Skeletal muscle satellite cell (primary cell): Measurements from ENCODE around the gene C16orf90. TPM values are rescaled to one million over a fixed set of nuclear protein-coding genes. Genes with fewer than 3 reads are reported as not detected.

Source experiments
- H3K27me3 ChIP-seq: 2 replicates; pipeline ENCODE4 v1.7.0; 2013; ENCODE audit warnings: low read length; ENCODE audit not compliant: control insufficient read depth, insufficient read depth
- H3K36me3 ChIP-seq: 2 replicates; pipeline ENCODE4 v1.7.0; 2013; ENCODE audit warnings: mild to moderate bottlenecking, control low read depth, low read length; ENCODE audit not compliant: insufficient read depth
- H3K4me1 ChIP-seq: 2 replicates; pipeline ENCODE4 v1.7.0; 2013; ENCODE audit warnings: low read length; ENCODE audit not compliant: control insufficient read depth, insufficient read depth
- H3K4me2 ChIP-seq: 2 replicates; pipeline ENCODE4 v1.7.0; 2013; ENCODE audit warnings: mild to moderate bottlenecking, low read length
- H3K4me3 ChIP-seq: 2 replicates; pipeline ENCODE4 v1.7.0; 2013; ENCODE audit warnings: low read length
- H3K9ac ChIP-seq: 2 replicates; pipeline ENCODE4 v1.7.0; 2013; ENCODE audit warnings: mild to moderate bottlenecking, low read depth, low read length, moderate library complexity
- H3K9me3 ChIP-seq: replicated peaks from 2 replicates; pipeline ENCODE4 v1.7.0; 2013; ENCODE audit warnings: mild to moderate bottlenecking, control low read depth, low read length
- total RNA-seq: library from RNA; depleted of rRNA; stranded (reverse); fragments of >200 nt; gene quantifications from 2 replicates; pipeline ENCODE4 v1.2.3, GENCODE V29; 2012; rRNA removed

Gene C16orf90, protein sequence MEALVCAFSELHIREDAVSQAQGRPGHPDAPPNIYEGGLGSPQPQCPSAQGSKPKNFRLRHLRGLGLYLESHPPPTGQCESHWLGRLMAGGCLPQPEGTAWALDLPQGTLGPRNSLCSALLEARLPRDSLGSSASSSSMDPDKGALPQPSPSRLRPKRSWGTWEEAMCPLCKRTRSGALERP
- total RNA-seq: not detected in 2 replicates

DNA sequence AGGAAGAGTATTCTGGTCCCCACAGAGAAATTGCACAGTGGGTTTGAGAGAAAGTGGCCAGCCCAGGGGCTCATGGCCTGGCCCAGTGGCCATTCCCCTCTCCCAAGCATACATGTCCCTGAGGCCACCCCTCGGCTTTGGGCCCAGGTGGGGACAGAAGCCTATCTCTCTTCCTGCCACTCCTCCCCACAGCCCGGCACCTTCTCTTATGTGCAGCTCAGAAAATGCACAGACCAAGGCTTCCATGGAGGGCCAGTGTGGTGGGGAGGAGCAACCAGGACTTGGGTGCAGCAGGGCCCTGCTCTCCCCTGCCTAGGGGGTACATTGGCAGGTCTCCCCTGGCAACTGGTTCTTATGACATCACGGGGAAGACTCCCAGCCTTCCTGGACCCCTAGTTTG lies at the start of gene C16orf90:
C16orf90 (minus strand) TSS at position 314 of the 400 bp plus-strand sequence; CDS start at position 246, 68 bp downstream.
- Histone ChIP-seq H3K4me1 (no peaks in the 10 kb centered on the region), H3K9ac (no peak within 1 kb of the TSS), H3K4me3 (no peak within 1 kb of the TSS), H3K36me3 (no peaks in the 10 kb centered on the region), H3K4me2 (no peak within 1 kb of the TSS), H3K27me3 (no peaks in the 10 kb centered on the region), H3K9me3 (no peaks in the 10 kb centered on the region)

- Histone ChIP-seq H3K36me3 (no peaks in the 10 kb centered on the region), H3K4me1 (no peaks in the 10 kb centered on the region), H3K4me2 (no peak overlapping the region), H3K27me3 (no peaks in the 10 kb centered on the region), H3K4me3 (no peak overlapping the region), H3K9ac (no peak overlapping the region), H3K9me3 (no peaks in the 10 kb centered on the region)
These were observed 47.5 kb upstream of the C16orf90 start for GRCh38 chr16:3542601-3543373.

GRCh38 chr16:3541527-3542155 lies 46.4 kb upstream of the C16orf90 start:
- Histone ChIP-seq H3K36me3 (no peaks in the 10 kb centered on the region), H3K27me3 (no peaks in the 10 kb centered on the region), H3K9ac (no peak overlapping the region), H3K4me1 (peaks cover 4% of the 10 kb centered on the region), H3K4me2 (no peak overlapping the region), H3K4me3 (no peak overlapping the region), H3K9me3 (no peaks in the 10 kb centered on the region)

- Histone ChIP-seq H3K36me3 (peaks cover 17% of the 10 kb centered on the region), H3K9ac (no peak overlapping the region), H3K4me1 (peaks cover 10% of the 10 kb centered on the region), H3K4me3 (no peak overlapping the region), H3K9me3 (no peaks in the 10 kb centered on the region), H3K4me2 (no peak overlapping the region), H3K27me3 (no peaks in the 10 kb centered on the region)
These were observed 42.9 kb upstream of the C16orf90 start for GRCh38 chr16:3538222-3538621.

DNA sequence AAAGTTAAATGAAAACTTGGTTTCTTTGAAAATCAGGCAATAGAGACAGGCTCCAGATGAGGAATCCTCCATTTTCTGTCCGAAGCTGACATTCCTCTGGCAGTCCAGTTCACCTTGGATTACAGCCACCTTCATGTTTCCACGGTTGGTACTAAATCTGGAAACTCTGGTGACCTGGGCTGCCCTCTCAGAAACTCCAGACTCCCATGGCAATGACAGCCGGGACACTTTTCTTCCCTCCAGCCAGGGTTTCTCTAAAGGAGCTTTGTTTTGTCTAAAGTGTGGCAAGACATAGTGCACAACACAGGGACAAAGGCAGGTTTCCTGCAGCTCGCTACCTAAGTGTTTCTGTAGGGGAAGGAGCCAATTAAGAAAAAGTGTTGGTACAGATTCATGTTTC lies 41.6 kb upstream of the C16orf90 start:
- Histone ChIP-seq H3K4me3 (no peak overlapping the region), H3K4me2 (peak overlapping the region; percentile 9), H3K9ac (no peak overlapping the region), H3K36me3 (peaks cover 24% of the 10 kb centered on the region), H3K27me3 (no peaks in the 10 kb centered on the region), H3K4me1 (peaks cover 10% of the 10 kb centered on the region), H3K9me3 (no peaks in the 10 kb centered on the region)

GRCh38 chr16:3536271-3536731 lies 41.0 kb upstream of the C16orf90 start:
- no peaks in the 10 kb centered on the region for H3K9me3 ChIP-seq
- no peak overlapping the region for H3K4me3 ChIP-seq
- H3K4me2 ChIP-seq: peak overlapping the region; percentile 9
- no peaks in the 10 kb centered on the region for H3K27me3 ChIP-seq
- peaks cover 10% of the 10 kb centered on the region for H3K4me1 ChIP-seq
- H3K36me3 ChIP-seq: peaks cover 24% of the 10 kb centered on the region
- no peak overlapping the region for H3K9ac ChIP-seq

GRCh38 chr16:3534126-3534525 lies 38.8 kb upstream of the C16orf90 start:
- Histone ChIP-seq H3K36me3 (peaks cover 32% of the 10 kb centered on the region), H3K9ac (no peak overlapping the region), H3K4me2 (no peak overlapping the region), H3K4me1 (peaks cover 10% of the 10 kb centered on the region), H3K9me3 (no peaks in the 10 kb centered on the region), H3K27me3 (no peaks in the 10 kb centered on the region), H3K4me3 (no peak overlapping the region)

GRCh38 chr16:3532741-3533140 lies 37.5 kb upstream of the C16orf90 start:
- H3K4me1 ChIP-seq: peaks cover 10% of the 10 kb centered on the region
- no peak overlapping the region for H3K9ac ChIP-seq
- no peaks in the 10 kb centered on the region for H3K9me3 ChIP-seq
- H3K36me3 ChIP-seq: peaks cover 32% of the 10 kb centered on the region
- H3K4me2 ChIP-seq: no peak overlapping the region
- no peaks in the 10 kb centered on the region for H3K27me3 ChIP-seq
- no peak overlapping the region for H3K4me3 ChIP-seq

- H3K9me3 ChIP-seq: no peaks in the 10 kb centered on the region
- no peaks in the 10 kb centered on the region for H3K4me1 ChIP-seq
- peaks cover 31% of the 10 kb centered on the region for H3K36me3 ChIP-seq
These were observed 35.2 kb upstream of the C16orf90 start for GRCh38 chr16:3530371-3530914.

DNA sequence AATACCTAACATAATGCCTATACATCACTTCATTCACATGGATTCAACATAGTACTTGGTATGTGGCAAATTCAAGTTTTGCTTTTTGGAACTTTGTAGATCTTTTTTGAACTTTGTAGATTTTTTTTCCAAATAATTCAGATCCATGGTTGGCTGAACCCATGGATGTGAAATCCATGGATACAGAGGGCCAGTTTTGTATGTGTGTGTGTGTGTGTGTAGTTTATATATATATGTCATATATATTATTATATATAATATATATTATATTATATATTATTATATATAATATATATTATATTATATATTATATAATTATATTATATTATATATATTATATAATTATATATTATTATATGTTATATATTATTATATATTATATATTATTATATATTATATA lies 33.9 kb upstream of the C16orf90 start:
- peaks cover 32% of the 10 kb centered on the region for H3K36me3 ChIP-seq
- H3K4me1 ChIP-seq: no peaks in the 10 kb centered on the region
- H3K4me3 ChIP-seq: no peak overlapping the region
- no peaks in the 10 kb centered on the region for H3K27me3 ChIP-seq
- no peak overlapping the region for H3K9ac ChIP-seq
- no peak overlapping the region for H3K4me2 ChIP-seq
- no peaks in the 10 kb centered on the region for H3K9me3 ChIP-seq

More at GRCh38 chr16:3530371-3530914, 35.2 kb upstream of the C16orf90 start:
- Histone ChIP-seq H3K4me3 (no peak overlapping the region), H3K27me3 (no peaks in the 10 kb centered on the region), H3K9ac (no peak overlapping the region), H3K4me2 (no peak overlapping the region)

- Histone ChIP-seq H3K4me2 (no peak overlapping the region), H3K9me3 (no peaks in the 10 kb centered on the region), H3K9ac (no peak overlapping the region), H3K27me3 (no peaks in the 10 kb centered on the region), H3K36me3 (peaks cover 31% of the 10 kb centered on the region), H3K4me1 (no peaks in the 10 kb centered on the region), H3K4me3 (no peak overlapping the region)
These were observed 33.1 kb upstream of the C16orf90 start for GRCh38 chr16:3528406-3528805.
